HG03139 (cell line): ENCODE results near the gene FSD1L.
"Not testable (repeated sequence)": the region's sequence is repeated elsewhere in the genome, so short reads cannot be mapped to it uniquely, and the experiment has no call there.

Experiments
- ATAC-seq: cut with Tn5 transposase; IDR thresholded peaks from one replicate; pipeline ENCODE4 v1.9.1; 2021; ENCODE audit not compliant: unreplicated experiment

FSD1L gene

DNA sequence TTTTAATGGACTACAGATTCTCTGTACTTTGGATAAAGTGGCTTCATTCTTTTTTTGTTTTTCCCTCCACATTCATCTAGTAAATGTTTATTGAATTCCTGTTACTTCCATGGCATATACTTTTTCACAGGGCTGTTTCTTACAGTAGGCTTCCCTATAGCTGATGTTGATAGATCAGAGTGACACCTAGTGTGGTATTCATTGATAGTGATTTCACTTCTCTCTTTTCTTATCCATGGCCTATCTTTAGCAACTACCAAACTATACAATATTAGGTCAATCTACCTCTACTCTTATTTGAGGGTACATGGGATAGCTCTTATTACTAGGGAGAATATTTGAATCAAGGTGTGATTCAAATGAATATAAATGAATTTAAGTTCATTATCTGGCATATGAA, 35.8 kb downstream of the FSD1L start:
- peak; percentile 67 for ATAC-seq

DNA sequence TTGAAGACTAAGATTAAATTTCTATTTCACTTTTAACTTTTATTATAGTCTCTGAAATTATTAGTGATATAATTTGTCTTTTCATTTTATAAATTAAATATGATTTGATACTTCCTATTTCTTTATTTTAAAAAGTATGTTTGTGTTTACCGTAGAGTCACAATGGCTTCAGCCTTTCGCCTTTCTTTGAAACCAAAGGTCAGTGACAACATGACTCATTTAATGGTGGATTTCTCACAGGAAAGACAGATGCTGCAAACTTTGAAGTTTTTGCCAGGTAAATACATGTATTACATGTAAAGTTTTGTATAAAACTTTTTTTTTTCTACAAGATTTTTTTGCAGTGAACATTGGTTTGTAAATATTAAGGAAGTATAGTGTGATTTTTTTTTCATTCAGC, 36.4 kb downstream of the FSD1L start:
- ATAC-seq = no peak

DNA sequence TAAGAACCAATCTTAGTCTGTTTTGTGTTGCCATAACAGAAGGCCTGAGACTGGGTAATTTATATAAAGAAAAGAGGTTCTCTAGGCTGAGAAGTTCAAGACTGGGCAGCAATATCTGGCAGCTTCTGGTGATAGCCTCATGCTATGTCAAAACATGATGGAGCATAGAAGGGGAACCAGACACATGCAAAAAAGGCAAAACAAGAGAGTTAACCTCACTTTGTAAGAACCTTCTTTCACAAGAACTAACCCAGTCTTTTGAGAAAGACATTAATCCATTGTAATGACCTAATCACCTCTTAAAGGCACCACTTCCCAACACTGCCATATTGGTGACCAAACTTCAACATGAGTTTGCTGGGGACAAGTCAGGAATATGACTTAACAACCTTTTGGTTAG, 37.3 kb downstream of the FSD1L start:
- no peak for ATAC-seq

DNA sequence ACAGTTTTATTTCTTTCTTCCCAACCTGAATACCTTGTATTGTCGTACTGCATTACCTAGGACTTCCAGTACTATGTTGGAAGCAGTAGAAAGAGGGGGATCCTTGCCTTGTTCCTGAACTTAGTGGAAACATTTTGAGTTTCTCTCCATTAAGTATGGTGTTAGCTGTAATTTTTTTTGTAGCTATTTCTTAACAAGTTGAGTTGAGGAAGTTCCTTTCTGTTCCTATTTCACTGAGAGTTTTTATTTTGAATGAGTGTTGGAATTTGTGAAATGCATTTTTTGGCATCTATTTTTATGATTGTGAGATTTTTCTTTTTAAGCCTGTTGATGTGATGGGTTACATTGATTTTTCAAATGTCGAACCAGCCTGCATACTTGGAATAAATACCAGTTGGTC, 49.0 kb downstream of the FSD1L start:
- no peak for ATAC-seq

DNA sequence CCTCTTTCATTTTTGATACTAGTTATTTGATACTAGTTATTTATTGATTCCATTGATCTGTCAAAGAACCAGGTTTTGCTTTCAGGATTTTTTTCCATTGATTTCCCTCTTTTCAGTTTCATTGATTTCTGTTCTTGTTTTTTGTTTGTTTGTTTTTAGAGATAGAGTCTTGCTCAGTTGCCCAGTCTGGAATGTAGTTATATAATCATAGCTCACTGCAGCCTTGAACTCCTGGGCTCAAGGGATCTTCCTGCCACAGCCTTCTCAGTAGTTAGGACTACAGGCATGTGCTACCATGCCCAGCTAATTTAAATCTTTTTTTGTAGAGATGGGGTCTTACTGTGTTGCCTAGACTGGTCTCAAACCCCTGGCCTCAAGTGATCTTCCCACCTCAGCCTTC, 49.9 kb downstream of the FSD1L start:
- no peak for ATAC-seq

DNA sequence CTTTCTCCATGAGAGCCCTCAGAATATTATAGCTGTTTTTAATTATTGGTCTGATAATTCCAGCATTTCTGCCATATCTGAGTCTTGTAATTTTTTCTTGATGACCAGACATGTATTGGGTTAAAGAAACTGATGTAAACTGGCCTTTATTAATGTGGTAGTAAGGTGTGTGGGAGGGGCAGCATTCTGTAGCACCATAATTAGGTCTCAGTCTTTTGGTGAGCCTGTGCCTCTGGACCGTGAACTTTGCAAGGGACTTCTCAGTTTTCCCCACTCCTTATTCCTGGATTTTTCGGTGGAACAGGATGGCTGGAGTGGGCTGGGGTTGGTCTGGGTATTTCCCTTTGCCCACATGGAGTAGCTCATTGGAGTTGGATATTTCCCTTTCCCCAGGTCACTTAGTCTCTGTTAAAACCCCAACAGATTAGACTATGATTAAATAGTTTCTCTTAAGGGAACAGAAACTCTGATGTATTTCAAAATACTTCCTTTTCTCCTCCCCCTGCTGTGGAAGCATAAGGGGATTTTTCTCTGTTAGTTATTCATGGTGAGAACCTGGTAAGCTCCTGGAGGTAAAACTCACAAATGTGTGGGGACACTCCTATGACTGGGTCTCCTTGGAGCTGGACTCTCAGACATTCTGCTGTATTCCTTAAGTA, 52.4 kb downstream of the FSD1L start:
- peak; percentile 77 for ATAC-seq

DNA sequence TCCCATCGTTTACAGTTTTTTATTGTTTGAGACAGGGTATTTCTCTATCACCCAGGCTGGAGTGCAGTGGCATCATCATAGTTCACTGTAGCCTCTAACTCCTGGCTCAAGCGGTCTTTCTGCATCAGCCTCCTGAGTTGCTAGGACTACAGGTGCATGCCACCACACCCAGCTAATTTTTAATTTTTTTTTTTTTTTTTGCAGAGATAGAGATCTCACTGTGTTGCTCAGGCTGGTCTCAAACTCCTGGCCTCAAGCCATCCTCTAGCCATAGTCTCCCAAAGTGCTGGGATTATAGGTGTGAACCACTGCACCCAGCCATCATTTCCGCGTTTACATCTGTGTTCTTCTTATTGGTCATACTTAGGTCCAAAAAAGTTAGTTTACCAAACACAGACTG, 53.6 kb downstream of the FSD1L start:
- ATAC-seq = no peak

DNA sequence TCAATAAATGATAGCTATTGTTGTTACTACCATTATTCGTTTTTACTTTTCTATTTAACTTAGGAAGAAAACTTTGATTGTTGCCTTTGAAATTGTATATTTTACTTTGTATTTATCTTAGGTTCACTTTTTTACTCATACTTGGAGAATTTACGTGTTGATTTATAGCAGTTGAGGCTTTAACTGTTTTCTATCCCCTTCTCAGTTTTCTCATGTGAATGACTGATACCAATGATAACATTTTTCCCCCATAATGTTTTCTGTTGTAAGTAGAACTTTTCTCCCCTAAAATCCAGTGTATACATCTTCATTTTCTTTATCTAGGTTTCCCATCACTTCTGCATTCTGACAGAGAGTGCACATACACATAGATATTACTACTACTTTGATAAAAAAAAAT, 54.4 kb downstream of the FSD1L start:
- ATAC-seq = no peak

DNA sequence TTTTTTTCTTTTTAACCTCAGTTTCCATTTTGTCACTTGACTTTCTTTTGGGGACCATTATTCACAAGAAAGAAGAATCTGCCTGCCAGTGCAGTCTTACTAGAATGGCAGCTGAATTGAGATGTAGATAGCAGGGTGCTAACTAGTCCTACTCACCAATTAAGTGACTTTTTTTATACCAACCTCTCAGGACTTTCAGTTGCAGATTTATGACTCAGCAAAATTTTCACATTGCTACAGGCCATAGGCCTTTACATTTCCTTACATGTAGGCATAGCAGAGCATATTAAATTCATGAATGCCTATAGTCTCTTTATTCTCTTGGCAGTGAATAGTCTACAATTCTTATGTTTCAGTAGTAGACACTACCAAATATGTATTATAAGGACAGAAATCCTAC, 56.0 kb downstream of the FSD1L start:
- no peak for ATAC-seq

DNA sequence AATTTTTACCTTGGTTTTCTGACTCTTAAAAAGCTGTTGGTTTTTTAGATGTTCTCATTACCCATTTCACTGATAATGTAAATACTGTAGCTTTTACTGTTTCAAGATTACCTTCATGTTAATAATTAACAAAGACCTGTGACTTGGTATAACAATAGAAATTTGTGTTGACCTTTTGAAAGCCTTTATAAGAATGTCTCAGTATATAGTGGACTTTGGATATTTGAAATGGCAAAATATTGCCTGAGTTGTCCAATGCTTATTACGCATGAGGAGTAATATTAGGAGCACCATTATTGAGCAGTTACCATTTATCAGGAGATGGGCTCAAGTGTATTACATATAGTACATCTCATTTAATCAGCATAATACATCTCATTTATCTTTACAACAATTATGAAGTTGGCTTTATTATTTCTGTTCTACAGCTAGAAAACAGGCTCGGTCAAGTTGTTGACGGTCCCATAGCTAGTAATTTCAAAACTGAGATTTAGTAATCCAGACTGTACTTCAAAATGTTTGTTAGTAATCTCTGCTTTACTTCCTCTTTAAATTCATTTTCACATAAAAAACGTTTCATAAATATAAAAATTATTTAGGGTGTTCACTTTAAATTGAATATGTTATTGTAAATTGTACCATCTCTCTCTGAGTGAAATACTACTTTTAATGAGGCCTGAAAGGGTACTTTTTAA, 59.4 kb downstream of the FSD1L start:
- ATAC-seq = no peak

DNA sequence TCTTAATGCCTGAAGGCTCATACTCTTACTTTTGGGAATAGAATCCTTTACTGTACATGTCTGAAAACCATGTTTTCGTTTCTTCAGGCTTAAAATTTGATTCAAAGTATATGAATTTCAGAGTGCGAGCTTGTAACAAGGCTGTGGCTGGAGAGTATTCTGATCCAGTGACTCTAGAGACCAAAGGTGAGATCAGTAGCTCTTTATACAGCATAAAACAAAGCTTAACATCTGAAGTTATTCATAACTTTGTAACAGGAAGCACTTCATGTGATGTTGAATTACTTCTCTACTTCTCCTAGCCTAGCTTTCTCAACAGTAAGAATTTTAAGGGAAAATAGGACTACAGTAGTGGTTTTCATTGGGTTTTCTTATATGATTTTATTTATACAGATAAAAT, 60.7 kb downstream of the FSD1L start:
- ATAC-seq = no peak

DNA sequence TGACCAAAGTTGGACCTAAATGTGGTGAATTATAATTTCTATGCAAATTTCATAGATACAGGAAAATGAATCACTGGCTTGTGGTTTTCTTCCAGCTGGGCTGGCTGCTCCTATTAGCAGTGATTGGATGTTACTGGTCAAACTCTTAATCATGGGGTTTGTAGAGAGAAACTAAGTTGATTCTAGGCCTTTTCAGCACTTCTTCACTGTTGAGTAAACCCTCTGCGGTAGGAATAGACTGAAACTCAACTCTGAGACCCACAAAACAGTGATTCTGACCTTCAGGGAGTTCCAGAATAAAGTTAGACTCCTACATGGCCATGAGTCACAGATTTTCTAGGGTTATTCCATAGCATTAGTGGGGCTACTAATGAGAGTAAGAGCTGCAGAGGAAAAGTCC, 62.2 kb downstream of the FSD1L start:
- peak; percentile 77 for ATAC-seq

DNA sequence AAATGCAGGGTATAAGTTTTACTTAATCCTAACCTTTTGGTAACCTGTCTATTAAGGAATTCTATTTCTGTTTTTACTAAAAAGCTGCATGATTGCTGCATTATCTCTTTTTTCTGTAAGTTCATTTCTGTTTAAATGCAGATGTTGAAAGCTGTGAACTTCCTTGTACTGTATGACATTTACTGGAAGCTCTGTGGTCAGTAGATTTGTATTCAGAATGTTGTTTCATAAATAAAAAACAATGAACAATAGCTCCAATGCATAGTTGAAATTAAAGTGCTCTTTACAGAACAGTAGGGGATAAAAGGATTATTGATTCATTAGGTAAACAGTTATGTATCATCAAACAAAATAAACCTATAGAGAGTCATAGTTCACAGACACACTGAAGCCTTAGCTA, 63.6 kb downstream of the FSD1L start:
- ATAC-seq = no peak

DNA sequence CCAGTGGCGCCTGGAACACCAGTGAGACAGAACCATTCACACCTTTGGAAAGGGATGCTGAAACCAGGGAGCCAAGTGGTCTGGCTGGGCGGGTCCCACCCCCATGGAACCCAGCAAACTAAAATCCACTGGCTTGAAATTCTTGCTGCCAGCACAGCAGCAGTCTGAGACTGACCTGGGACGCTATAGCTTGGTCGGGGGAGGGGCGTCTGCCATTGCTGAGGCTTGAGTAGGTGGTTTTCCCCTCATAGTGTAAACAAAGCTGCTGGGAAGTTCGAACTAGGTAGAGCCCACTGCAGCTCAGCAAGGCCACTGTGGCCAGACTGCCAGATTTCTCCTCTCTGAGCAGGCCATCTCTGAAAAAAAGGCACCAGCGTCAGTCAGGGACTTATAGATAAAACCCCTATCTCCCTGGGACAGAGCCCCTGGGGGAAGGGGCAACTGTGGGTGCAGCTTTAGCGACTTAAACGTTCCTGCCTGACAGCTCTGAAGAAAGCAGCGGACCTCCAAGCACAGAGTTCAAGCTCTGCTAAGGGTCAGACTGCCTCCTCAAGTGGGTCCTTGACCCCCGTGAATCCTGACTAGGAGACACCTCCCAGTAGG, 68.1 kb downstream of the FSD1L start:
- no peak for ATAC-seq

DNA sequence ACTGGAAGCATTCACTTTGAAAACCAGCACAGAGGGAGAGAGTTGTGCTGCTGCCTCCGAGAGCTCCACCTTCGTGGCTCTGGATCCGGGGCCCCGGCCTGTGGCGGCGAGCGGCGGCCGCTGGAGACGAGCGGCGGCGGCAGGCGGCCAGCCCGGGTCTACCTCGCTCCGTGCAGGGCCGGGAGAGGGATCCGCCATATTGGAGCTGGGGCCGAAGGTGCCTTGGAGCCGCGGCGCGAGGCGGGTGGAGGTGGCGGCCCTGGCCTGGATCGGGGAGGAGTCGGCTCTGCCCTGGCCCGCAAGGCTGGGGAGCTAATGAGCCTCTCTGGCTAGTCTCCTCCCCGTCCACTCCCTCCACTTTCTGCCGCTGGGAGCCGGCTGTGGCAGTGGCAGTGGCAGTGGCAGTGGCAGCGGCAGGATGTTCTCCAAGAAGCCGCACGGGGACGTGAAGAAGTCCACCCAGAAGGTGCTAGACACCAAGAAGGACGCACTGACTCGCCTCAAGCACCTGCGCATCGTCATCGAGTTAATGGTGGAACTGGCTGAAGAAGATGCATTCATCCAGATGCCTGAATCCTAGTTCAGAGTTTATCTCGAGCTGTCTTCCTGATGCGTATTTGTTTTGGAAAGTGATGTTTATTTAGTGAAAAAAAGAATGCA, 72.0 kb downstream of the FSD1L start:
- ATAC-seq = not testable (repeated sequence)

DNA sequence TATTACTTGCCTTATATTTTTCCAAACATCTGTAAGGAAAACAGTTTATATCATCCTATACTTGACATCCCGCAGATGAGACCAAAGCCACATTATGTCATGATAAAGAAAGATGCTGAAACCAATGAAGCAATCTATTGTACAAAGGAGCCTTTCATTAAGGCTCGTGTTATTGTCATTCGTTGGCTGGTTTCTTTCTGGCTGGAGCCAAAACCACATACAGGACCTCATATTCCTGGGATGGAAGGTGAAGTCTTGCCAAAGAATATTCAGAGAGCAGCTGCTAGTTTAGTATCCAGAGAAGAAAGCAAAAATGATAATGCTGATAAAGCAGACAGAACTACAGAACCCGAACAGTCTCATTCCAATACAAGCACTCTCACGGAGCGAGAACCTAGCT, 73.2 kb downstream of the FSD1L start:
- not testable (repeated sequence) for ATAC-seq

DNA sequence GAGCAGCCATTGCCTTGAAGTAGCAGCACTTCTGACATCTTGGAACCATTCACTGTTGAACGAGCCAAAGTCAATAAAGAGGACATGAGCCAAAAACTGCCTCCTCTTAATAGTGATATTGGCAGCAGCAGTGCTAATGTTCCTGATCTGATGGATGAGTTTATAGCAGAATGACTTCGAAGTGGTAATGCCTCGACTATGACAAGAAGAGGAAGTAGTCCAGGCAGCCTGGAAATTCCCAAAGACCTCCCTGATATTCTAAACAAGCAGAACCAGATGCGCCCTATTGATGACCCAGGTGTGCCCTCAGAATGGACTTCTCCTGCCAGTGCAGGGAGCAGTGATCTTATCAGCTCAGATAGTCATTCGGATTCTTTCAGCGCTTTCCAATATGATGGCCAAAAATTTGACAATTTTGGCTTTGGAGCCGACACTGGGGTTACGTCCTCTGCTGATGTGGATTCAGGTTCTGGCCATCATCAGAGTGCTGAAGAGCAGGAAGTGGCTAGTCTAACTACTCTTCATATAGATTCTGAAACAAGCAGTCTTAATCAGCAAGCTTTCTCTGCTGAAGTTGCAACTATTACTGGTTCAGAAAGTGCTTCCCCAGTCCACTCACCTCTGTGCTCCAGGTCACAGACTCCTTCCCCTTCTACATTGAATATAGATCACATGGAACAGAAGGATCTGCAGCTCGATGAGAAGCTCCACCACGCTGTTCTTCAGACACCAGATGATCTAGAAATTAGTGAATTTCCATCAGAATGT, 75.0 kb downstream of the FSD1L start:
- not testable (repeated sequence) for ATAC-seq

DNA sequence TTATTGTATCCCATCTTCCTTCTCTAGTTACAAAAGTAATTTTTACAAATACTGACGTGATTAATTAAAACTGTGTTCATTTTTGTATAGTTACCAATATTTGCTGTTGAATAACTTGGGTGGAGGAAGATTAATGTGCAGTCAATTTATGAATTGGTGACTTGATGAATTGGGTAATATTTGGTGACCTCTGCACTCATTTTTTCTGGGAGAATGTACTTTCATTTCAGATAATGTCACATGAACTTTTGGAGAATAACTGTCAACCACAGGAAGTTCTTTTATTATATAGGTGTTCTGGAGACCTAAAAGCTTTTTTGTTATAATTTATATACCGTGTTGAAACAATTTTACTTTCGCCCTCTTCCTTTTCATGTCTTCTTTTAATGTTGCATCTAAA, 83.7 kb downstream of the FSD1L start:
- no peak for ATAC-seq

DNA sequence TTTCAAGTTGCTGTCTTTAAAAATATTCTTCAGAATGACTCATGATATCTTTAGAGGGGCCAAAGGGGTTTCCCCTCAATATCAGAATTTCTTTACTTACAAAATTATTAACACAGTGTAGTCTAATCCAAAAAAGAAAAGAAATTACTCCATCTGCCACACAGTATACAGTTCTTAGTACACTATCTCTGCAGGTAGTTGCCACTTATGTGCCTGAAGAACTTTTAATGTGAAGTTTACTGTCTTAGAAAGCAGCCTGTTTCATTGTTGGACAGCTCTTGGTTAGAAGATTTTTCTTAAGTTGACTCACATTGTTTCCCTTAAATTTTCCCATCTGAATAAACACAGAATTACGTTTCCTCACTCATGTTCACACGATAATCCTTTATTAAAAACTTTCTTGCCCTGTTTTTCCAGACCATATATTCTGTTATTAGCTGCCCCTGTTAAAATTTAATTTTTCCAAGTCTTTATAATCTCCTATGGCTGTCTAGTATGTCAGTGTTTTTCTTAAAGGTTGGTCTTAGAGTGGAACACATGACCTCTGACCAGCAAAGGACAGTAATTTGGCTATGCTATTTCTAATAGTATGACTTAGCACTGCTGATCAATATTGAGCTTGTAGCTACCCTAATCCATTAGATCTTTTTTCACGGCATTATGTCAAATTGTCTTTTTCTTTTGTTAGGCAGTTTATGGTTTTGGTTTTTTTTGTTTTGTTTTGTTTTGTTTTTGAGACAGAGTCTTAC, 88.3 kb downstream of the FSD1L start:
- ATAC-seq = no peak

DNA sequence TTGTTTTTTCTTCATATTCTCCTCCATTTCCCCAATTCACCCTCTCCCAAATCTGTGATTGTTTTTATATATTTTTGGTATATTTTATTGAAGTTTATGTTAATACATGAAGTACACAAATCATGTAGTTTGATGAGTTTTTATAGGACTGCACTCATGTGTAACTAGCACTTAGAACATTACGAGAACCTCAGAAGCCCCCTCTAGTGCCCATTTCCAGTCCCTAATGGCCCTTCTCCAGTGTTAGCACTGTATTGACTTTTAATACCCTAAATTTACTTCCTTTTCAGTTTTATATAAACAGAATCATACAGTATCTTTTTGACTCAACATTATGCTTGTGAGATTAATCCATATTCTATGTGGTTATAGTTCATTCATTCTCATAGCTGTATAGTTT, 91.6 kb downstream of the FSD1L start:
- ATAC-seq = no peak

DNA sequence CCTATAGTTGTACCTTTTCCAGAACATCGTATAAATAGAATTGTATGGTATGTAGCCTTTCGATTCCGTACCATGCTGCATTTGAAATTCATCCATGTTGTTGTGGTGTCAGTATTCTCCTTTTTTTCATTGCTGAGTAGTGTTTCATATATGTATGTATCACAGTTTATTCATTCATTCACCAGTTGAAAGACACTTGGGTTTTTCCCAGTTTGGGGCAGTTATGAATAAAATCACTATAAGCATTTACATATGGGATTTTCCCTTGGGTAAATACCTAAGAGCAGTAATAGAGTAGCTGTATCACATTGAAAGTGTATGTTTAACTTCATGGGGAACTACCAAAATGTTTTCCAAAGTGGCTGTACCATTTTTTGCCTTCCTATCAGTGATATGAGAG, 94.0 kb downstream of the FSD1L start:
- ATAC-seq = no peak
